ENCODE data around the gene VTI1A. TPM values are rescaled to one million over a fixed set of nuclear protein-coding genes. Genes with fewer than 3 reads are reported as not detected.

VTI1A gene
- total and polyA plus RNA-seq, 2 of the 4 experiments (the other 2 are of a cell fraction): 9.7 to 24.9 TPM

GRCh38 chr10:112512294-112512693 is 65.3 kb downstream of the VTI1A start:
- Histone ChIP-seq H2AK9ac (replicated peaks; ENCODE audit: low read depth, low read length, poor library complexity) (no peak overlapping the region), H3K36me3 (ENCODE audit: control insufficient read depth, insufficient read depth, low read length) (no peaks in the 10 kb centered on the region)
- dilution Hi-C loops (cut with HindIII; ENCODE audit: low sequenced_read_pairs, unreplicated experiment): no loop called here

More at GRCh38 chr10:112512294-112512693, 65.3 kb downstream of the VTI1A start:
- H3K9ac ChIP-seq (ENCODE audit: low read depth, low read length): no peak overlapping the region
- ATAC-seq (ENCODE audit: low read depth) (no peak), DNase-seq (no peak)
- no peak overlapping the region for H2BK20ac ChIP-seq (ENCODE audit: low read depth, low read length)
- TF ChIP-seq CHD1 (IDR thresholded peaks at IDR 0.05; ENCODE audit: low read depth, low read length) (no peak), FOS (IDR thresholded peaks at IDR 0.05; ENCODE audit: low read depth, low read length) (no peak), CEBPB (IDR thresholded peaks at IDR 0.05; ENCODE audit: low read depth, low read length) (no peak), BHLHE40 (IDR thresholded peaks at IDR 0.05; ENCODE audit: low read depth, low read length) (no peak), ELK1 (IDR thresholded peaks at IDR 0.05; ENCODE audit: borderline replicate concordance, low read depth, low read length) (no peak)
- peaks cover 2 to 6% of the 10 kb centered on the region in 2 experiments; a peak in 2 of 4 replicates for H3K79me1 ChIP-seq (ENCODE audit: low read depth in 1 of 2, low read length in 2 of 2)
- H3K23ac ChIP-seq (ENCODE audit: low read depth, low read length): no peak overlapping the region
- no peaks in the 10 kb centered on the region for H3K9me1 ChIP-seq (ENCODE audit: insufficient read depth, low read length)
- no peak overlapping the region for H3K56ac ChIP-seq (ENCODE audit: extremely low read depth, insufficient read depth, low read length)
- H3K14ac ChIP-seq (replicated peaks; ENCODE audit: low read depth, low read length): no peak overlapping the region
- no peak overlapping the region for H3K18ac ChIP-seq (ENCODE audit: low read depth, low read length)
- no TSS peak for BruUV-seq (replicated peaks)
- no peak overlapping the region for H2AFZ ChIP-seq (replicated peaks; ENCODE audit: low read length, poor library complexity)
- in situ Hi-C loops (cut with MboI; ENCODE audit: low sequenced_read_pairs): no loop called here
- no peak overlapping the region for H2BK5ac ChIP-seq (ENCODE audit: low read depth, low read length, poor library complexity, severe bottlenecking)
- H3K4me2 ChIP-seq (ENCODE audit: low read depth, low read length): no peak overlapping the region
- CTCF ChIA-PET: no interaction called here
- H3K4ac ChIP-seq (ENCODE audit: low read depth, low read length): no peak overlapping the region
- no peak overlapping the region for H3K27ac ChIP-seq (ENCODE audit: insufficient read depth, low read length)
- H4K8ac ChIP-seq (ENCODE audit: low read depth in 2 of 2, low read length in 2 of 2): no peak overlapping the region
- no peak overlapping the region for H4K5ac ChIP-seq (ENCODE audit: low read depth, low read length)
- H3K4me1 ChIP-seq (ENCODE audit: control insufficient read depth, insufficient read depth, low read length): no peaks in the 10 kb centered on the region
- H3K9me3 ChIP-seq (ENCODE audit: control insufficient read depth, insufficient read depth, low read length): no peaks in the 10 kb centered on the region
- H3K4me3 ChIP-seq (ENCODE audit: insufficient read depth, low read depth, low read length): no peak overlapping the region
- POLR2A ChIA-PET (ENCODE audit: unreplicated experiment): no interaction called here
- no peak overlapping the region for H4K91ac ChIP-seq (ENCODE audit: insufficient read depth, low read depth, low read length)
- H2BK15ac ChIP-seq (ENCODE audit: low read depth, low read length): no peak overlapping the region
- H2AK5ac ChIP-seq (ENCODE audit: low read depth, low read length): no peak overlapping the region
- no peak overlapping the region for H2BK120ac ChIP-seq (ENCODE audit: low read depth, low read length)
- no peaks in the 10 kb centered on the region for H4K20me1 ChIP-seq (ENCODE audit: insufficient read depth, low read length)
- no CpG with 5 or more reads among the region's 2 CpGs for WGBS, 2 experiments (ENCODE audit: extremely low coverage in 2 of 2, insufficient read length in 1 of 2)
- intact Hi-C loops (cut with micrococcal nuclease): no loop called here
- H3K27me3 ChIP-seq (ENCODE audit: control insufficient read depth, insufficient read depth, low read length): no peaks in the 10 kb centered on the region

All from IMR-90 (cell line).